ENCODE data around the gene PDCD4. TPM values are rescaled to one million over a fixed set of nuclear protein-coding genes. Genes with fewer than 3 reads are reported as not detected.

The PDCD4 gene
- total RNA-seq, result 100 to 1,000 TPM; 307 TPM
- 241 to 436 reads per million in 2 donors for total RNA-seq

DNA sequence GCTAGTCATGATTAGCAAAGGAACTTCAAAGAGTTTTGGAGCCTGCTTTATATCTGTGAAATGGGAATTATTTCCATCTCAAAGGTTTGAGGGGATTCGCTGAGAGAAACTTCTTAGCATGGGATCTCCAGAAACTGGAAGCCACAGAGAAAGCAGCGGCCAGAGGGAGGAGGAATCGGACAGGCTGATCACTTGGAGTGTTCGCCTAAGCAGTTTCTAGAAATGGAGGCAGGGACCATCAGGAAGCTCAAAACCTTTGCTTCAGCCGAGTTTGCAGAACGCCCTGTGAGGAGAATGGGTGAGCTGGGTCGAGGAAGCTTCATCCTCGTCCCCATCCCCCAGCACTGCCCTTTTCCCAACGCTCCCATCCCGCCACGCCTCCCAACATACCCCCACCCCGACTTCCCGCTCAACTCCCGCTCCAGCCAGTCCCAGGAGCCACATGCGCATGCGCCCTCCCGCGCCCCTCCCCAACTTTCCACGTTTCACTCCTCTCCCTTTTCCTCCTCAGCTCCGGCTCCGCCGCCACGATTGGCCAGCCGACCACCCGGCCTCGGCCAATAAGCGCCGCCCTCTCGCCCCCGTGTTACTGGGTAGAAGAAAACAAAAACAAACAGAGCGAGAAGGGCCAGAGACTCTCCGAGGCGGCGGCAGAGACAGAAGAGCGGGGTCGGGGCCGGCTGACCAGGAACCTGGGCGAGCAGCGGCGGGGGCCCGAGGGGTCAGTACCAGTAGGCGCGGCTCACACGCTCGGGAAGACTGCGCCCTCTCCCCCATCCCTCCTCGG, at the start of gene PDCD4:
TSS of gene PDCD4 (plus strand) at position 631 of the 787 bp plus-strand sequence. CDS start 4,100 bp downstream, outside the sequence.
- Mint-ChIP-seq H3K36me3 (ENCODE audit: low read depth) (peaks cover 3% of the 10 kb centered on the region), H3K27me3 (no peaks in the 10 kb centered on the region), H3K4me3 (peak within 1 kb of the TSS; percentile 92), H3K4me1 (peaks cover 45% of the 10 kb centered on the region), H3K27ac (peak within 1 kb of the TSS; percentile 100)
- no peaks in the 10 kb centered on the region for H3K9me3 ChIP-seq (ENCODE audit: control insufficient read depth, low read length, poor library complexity, severe bottlenecking)
- ATAC-seq (peak; percentile 75), DNase-seq (peak; percentile 92 to 93 (median 93))

DNA sequence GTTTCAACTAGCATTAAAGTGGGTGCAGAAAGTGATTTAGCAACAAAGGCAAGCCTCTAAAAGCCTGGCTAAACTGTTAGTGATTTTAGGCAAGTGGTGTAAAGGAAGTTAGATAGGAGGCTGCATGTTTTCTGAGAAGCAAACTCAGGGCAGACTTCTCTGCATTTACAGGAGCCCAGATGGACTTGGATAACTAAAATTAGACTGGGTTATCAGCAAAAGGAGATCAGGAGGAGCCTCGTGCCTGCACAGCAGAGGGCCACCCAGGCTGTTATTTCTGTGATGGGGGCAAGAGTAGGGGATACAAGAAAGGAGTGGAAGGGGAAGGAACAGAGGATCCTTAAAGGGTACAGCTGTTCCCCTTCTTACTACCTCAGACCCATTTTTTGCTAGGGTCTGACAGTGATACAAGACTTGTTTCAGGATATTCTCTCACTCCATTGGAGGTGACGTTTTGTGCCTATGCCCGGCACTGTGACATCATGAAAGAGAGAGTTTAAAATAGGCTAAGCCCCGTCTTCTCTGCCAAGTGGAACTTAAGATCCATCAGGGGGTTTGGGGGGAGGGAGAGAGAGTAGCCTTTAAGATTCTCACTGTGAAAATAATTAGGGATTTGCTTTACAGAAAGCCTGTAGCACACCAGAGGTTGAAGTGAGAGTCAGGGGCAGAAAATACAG, 49.6 kb upstream of the PDCD4 start:
- H3K27ac Mint-ChIP-seq, result peak overlapping the region; percentile 61

DNA sequence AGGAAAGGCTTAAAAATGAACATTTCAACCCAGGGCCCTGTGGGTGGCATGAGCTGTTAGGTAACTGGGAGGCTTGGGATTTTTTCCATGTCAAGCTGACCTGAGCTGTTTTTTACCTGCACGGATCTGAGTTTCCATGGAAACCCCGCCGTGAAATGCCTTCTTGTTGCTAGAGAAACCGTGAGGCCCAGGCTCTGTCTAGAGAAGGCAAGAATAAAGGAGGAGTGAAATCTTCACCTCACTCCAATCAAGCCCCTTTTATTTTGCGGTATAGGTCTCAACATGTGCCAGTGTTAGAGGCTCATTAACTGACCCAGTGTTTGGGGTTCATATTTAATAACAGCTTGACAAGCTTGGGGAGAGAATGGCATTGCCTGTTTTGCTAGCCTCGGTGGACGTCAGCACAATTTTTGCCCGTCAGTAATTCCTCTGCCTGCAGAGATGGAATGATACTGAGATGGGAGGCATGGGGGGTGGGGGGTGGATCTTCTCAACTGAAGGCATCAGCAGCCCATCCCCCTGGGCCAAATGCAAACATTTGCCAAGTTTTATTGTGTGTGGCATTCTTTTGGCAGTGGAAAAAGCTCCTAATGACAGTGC, 48.9 kb upstream of the PDCD4 start:
- H3K36me3 Mint-ChIP-seq (ENCODE audit: low read depth), result no peaks in the 10 kb centered on the region
- H3K9me3 ChIP-seq (ENCODE audit: control insufficient read depth, low read length, poor library complexity, severe bottlenecking), result no peaks in the 10 kb centered on the region
- H3K27me3 Mint-ChIP-seq, result no peaks in the 10 kb centered on the region
- no peak overlapping the region for H3K4me3 Mint-ChIP-seq
- no peak overlapping the region for H3K27ac Mint-ChIP-seq
- peaks cover 6% of the 10 kb centered on the region for H3K4me1 Mint-ChIP-seq
- DNase-seq (no peak), ATAC-seq (no peak)

More for the DNA sequence above, 49.6 kb upstream of the PDCD4 start:
- Mint-ChIP-seq H3K27me3 (no peaks in the 10 kb centered on the region), H3K4me1 (peaks cover 10% of the 10 kb centered on the region), H3K4me3 (no peak overlapping the region), H3K36me3 (ENCODE audit: low read depth) (no peaks in the 10 kb centered on the region)
- ATAC-seq (no peak), DNase-seq (no peak)
- H3K9me3 ChIP-seq (ENCODE audit: control insufficient read depth, low read length, poor library complexity, severe bottlenecking), result no peaks in the 10 kb centered on the region

DNA sequence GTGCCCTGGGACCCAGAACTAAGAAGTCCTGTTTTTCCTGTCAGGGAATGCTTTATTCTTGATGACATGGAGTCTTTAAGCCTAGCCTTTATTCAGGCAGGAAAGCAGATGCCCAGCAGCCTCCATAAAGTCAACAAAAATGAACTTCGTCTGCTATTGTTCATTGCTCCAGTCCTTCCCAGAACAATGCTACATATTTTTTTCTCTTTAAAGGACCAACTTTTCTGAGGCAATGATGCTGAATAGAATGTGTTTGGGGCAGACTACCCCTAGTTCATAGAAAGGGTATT, 47.6 kb upstream of the PDCD4 start:
- Mint-ChIP-seq H3K4me1 (peaks cover 6% of the 10 kb centered on the region), H3K27ac (no peak overlapping the region), H3K4me3 (no peak overlapping the region), H3K27me3 (no peaks in the 10 kb centered on the region), H3K36me3 (ENCODE audit: low read depth) (no peaks in the 10 kb centered on the region)
- DNase-seq, result no peak
- ATAC-seq, result no peak
- no peaks in the 10 kb centered on the region for H3K9me3 ChIP-seq (ENCODE audit: control insufficient read depth, low read length, poor library complexity, severe bottlenecking)

DNA sequence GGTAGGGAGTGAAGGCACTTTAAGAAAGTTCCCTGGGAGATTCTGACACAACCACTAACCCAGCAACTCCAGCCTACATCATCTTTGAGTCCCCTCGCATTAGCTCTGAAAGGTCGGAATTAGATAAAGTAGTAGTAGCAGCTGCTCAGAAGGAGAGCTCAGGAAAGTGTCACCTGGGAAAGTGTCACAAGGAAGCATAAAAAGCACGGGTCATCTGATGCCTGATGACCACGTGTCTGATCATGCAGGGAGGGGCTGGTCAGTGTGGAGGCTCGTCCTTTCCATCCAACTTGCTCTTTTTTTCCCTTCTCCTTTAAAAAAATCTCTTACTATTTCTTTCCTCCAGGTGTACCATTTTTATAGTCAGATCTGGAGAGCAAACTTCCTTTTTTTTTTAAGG, 47.1 kb upstream of the PDCD4 start:
- Mint-ChIP-seq H3K4me1 (peaks cover 6% of the 10 kb centered on the region), H3K4me3 (no peak overlapping the region), H3K27me3 (no peaks in the 10 kb centered on the region), H3K36me3 (ENCODE audit: low read depth) (no peaks in the 10 kb centered on the region), H3K27ac (no peak overlapping the region)
- no peaks in the 10 kb centered on the region for H3K9me3 ChIP-seq (ENCODE audit: control insufficient read depth, low read length, poor library complexity, severe bottlenecking)
- no peak for ATAC-seq
- no peak for DNase-seq

DNA sequence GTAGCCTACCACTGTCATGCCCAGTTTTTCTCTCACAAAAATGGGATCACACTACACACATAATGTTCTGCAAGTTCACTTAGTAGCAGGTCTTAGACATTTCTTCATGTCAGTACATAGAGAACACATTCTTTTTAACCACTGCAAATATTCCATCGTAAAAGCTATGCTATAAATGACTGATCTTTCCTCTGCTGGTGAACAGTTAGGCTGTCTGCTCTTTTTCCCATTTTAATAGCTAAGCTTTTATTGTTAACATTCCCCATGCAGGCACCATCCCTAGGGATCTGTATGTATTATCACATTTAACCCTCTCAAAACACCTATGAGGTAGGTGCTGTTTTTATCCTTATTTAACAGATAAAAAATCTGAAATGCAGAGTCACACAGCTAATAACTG, 46.2 kb upstream of the PDCD4 start:
- Mint-ChIP-seq H3K27me3 (no peaks in the 10 kb centered on the region), H3K36me3 (ENCODE audit: low read depth) (no peaks in the 10 kb centered on the region), H3K4me1 (peaks cover 6% of the 10 kb centered on the region), H3K27ac (no peak overlapping the region), H3K4me3 (no peak overlapping the region)
- H3K9me3 ChIP-seq (ENCODE audit: control insufficient read depth, low read length, poor library complexity, severe bottlenecking), result no peaks in the 10 kb centered on the region
- no peak for DNase-seq
- no peak for ATAC-seq

DNA sequence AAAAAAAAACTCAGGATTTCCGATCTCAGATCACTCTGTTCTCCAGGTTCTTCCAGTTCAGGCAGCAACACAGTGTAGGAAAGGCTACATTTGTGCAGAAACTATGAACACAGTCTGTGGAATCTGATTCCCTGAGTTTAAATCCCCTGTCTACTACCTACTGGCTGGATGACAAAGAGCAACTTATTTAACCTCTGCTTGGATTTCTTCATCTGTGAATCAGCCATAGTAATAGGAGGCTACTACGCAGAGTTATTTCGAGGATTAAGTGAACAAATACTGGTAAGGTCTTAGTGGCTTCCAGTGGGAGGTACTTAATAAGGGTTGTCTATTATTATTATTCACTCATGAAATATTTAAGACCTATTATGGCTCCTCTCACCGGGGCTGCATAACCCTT, 44.3 kb upstream of the PDCD4 start:
- Mint-ChIP-seq H3K36me3 (ENCODE audit: low read depth) (no peaks in the 10 kb centered on the region), H3K27ac (no peak overlapping the region), H3K4me3 (no peak overlapping the region), H3K27me3 (no peaks in the 10 kb centered on the region), H3K4me1 (no peaks in the 10 kb centered on the region)
- ATAC-seq, result no peak
- no peaks in the 10 kb centered on the region for H3K9me3 ChIP-seq (ENCODE audit: control insufficient read depth, low read length, poor library complexity, severe bottlenecking)
- no peak for DNase-seq

DNA sequence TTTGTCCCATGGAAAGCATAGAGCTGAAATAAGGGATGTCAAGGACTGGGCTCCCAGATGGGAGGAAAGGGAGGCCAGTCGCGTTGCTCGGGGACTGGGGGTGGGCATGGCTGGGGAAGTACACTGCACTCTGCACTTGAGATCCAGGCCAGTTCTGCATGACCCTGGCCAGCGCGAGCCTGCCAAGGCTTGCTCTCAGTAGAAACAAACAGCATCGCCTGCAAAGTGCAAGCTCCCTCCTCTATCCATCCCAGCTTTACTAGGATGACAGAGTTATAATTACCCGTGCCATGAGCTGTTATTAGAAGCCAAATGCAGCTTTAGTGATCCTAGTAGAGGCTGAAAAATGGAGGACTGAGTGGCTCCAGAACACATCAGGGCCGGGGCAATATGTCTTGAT, 43.9 kb upstream of the PDCD4 start:
- Mint-ChIP-seq H3K27me3 (no peaks in the 10 kb centered on the region), H3K4me3 (no peak overlapping the region), H3K27ac (no peak overlapping the region), H3K4me1 (no peaks in the 10 kb centered on the region), H3K36me3 (ENCODE audit: low read depth) (no peaks in the 10 kb centered on the region)
- DNase-seq (no peak), ATAC-seq (no peak)
- H3K9me3 ChIP-seq (ENCODE audit: control insufficient read depth, low read length, poor library complexity, severe bottlenecking), result no peaks in the 10 kb centered on the region

DNA sequence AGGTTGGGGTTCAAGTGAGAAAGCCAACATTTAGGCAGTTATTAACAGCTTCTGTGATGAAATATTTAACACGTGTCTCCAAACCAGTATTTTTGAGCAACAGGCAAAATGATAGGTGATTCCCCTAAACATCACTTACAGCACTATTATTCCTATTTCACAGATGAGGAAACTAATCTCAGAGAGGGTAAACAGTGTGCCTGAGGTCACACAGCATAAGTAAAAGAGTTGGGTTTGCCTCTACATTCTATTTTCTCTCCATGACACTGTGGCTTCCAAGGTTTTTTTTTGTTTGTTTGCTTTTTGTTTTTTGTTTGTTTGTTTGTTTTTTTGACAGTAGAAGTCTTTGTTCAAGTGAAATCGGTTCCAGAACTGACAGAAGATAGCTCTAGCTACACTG, 43.2 kb upstream of the PDCD4 start:
- H3K27ac Mint-ChIP-seq, result no peak overlapping the region

DNA sequence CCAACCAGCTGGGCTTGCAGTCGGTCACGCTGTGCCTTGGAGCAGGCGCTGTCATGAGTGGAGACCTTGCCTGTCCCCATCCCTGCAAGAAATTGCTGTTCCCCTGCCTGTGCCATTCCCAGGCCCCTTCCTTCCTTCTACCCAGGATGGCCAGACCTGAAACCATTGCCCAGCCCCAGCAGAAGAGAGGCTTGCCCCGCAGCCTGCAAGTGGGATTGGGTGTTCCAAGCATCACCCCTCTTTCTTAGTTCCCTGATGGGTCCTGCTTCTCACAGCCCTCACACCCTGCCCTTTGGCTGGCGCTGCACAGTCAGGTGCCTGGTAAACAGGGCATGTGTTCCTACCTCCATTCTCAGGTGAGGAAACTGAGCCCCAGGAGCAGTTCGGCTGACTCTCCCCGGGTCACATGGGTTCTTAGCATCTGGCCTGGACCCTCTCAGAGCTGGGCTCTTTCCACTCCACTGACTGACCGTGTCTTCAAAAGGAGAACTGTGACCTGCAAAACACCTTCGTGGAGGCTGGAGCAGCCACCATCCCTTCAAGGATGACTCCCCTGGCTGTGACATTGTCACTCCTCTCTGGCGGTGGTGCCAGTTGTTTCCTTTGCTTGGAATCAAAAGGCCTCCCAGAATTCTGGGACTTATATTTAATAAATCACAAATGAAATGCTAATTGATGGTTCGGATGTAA, 41.9 kb upstream of the PDCD4 start:
- no peak overlapping the region for H3K4me3 Mint-ChIP-seq
- H3K4me1 Mint-ChIP-seq, result peaks cover 5% of the 10 kb centered on the region
- no peaks in the 10 kb centered on the region for H3K9me3 ChIP-seq (ENCODE audit: control insufficient read depth, low read length, poor library complexity, severe bottlenecking)
- DNase-seq, result no peak
- H3K27me3 Mint-ChIP-seq, result no peaks in the 10 kb centered on the region
- no peak for ATAC-seq
- H3K27ac Mint-ChIP-seq, result no peak overlapping the region
- H3K36me3 Mint-ChIP-seq (ENCODE audit: low read depth), result no peaks in the 10 kb centered on the region

More for the DNA sequence above, 43.2 kb upstream of the PDCD4 start:
- H3K9me3 ChIP-seq (ENCODE audit: control insufficient read depth, low read length, poor library complexity, severe bottlenecking), result no peaks in the 10 kb centered on the region
- H3K27me3 Mint-ChIP-seq, result no peaks in the 10 kb centered on the region
- H3K4me3 Mint-ChIP-seq, result no peak overlapping the region
- DNase-seq (no peak), ATAC-seq (no peak)
- H3K36me3 Mint-ChIP-seq (ENCODE audit: low read depth), result no peaks in the 10 kb centered on the region
- H3K4me1 Mint-ChIP-seq, result no peaks in the 10 kb centered on the region

DNA sequence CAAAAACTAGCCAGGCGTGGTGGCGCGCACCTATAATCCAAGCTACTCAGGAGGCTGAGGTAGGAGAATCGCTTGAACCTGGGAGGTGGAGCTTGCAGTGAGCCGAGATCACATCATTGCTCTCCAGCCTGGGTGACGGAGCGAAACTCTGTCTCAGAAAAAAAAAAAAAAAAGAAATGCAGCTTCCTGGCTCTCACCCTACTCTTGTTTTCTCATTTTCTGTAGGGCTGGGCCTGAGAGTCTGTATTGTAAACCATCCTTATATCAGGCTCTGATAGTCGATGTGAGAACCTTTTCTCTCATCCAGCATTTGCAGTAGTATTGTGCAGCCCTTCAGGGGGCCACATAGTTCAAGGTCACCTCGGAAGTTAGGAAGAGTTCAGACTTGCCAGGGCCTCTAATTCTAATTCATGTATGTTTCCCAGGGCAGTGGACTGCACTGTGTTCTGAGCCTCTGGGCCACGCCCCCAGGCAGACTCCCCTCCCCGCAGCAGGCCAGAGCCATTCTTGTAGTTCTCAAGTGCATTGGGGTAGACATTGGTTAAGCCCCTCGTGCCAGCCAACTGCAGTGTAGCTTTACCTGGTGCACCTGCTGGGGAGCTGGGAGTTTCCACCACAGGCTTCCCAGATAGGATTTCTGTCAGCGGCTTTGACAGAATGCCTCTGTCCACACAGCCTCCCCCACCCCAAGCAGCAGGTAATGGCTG, 38.3 kb upstream of the PDCD4 start:
- ATAC-seq (no peak), DNase-seq (no peak)
- H3K4me3 Mint-ChIP-seq, result no peak overlapping the region
- no peaks in the 10 kb centered on the region for H3K36me3 Mint-ChIP-seq (ENCODE audit: low read depth)
- H3K4me1 Mint-ChIP-seq, result peaks cover 10% of the 10 kb centered on the region
- no peaks in the 10 kb centered on the region for H3K27me3 Mint-ChIP-seq
- H3K27ac Mint-ChIP-seq, result no peak overlapping the region
- H3K9me3 ChIP-seq (ENCODE audit: control insufficient read depth, low read length, poor library complexity, severe bottlenecking), result no peaks in the 10 kb centered on the region

DNA sequence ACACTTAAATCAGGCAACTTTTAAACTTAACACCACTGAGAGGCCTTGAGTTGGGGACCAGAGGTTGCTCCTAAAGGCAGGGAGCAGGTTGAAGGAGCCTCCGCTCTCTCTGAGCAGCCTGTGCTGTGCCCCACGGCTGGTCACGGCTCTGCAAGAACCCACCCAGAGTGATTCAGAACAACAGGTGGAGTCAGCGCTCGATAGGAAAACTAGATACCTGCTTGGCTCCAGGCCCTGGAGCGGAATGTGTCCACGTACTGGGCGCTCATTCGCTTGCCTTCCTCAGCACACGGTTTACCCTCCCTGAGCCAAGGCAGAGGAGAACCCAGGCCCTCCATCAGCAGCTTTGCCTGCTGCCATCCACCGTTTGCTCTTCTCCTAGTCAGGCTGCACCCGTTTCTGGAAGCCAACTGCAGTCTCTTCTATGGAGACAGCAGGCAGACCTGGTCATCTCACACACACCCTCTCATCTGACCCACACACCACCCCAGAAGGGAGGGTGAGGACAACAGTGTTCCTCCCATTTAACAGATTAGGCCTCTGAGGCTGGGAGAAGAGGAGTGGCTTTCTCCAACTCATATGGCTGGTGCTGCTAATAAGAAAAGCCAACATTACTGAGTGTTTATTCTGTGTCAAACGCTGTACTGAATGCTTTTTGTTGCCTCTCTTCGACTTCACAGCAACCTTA, 37.6 kb upstream of the PDCD4 start:
- Mint-ChIP-seq H3K36me3 (ENCODE audit: low read depth) (no peaks in the 10 kb centered on the region), H3K27ac (no peak overlapping the region), H3K27me3 (no peaks in the 10 kb centered on the region), H3K4me1 (peaks cover 10% of the 10 kb centered on the region), H3K4me3 (no peak overlapping the region)
- ATAC-seq, result no peak
- no peak for DNase-seq
- no peaks in the 10 kb centered on the region for H3K9me3 ChIP-seq (ENCODE audit: control insufficient read depth, low read length, poor library complexity, severe bottlenecking)

All from T-helper 17 cell (primary cell).